ENCODE measurements around the gene PPP1R1B. TPM values are rescaled to one million over a fixed set of nuclear protein-coding genes. Genes with fewer than 3 reads are reported as not detected.

PPP1R1B gene
- total and polyA plus RNA-seq, 9 of the 15 experiments (the other 6 are each of a cell fraction or from before 2014, with no cell fraction given), result 0.07 to 0.18 (median 0.10) TPM; not detected in 4

DNA sequence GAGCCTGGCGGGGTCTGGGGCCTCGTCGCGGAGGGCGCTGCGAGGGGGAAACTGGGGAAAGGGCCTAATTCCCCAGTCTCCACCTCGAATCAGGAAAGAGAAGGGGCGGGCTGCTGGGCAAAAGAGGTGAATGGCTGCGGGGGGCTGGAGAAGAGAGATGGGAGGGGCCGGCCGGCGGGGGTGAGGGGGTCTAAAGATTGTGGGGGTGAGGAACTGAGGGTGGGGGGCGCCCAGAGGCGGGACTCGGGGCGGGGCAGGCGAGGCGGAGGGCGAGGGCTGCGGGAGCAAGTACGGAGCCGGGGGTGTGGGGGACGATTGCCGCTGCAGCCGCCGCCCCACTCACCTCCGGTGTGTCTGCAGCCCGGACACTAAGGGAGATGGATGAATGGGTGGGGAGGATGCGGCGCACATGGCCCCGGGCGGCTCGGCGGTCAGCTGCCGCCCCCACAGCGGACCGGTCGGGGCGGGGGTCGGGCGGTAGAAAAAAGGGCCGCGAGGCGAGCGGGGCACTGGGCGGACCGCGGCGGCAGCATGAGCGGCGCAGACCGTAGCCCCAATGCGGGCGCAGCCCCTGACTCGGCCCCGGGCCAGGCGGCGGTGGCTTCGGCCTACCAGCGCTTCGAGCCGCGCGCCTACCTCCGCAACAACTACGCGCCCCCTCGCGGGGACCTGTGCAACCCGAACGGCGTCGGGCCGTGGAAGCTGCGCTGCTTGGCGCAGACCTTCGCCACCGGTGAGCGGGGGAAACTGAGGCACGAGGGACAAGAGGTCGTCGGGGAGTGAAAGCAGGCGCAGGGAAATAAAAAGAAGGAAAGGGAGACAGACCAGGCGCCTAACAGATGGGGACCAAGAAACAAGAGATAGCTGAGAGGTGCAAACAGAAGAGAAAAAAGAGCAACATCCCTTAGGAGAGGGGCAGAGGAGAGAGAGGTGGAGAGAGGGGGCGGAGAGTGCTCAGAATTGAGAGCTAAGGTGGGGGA, 41.5 kb downstream of the PPP1R1B start, which contains the start of gene PNMT (continued):
- TF ChIP-seq AFF4 (CRISPR knock-in tag; IDR thresholded peaks at IDR 0.05) (peak; percentile 38; the same call in 1 of the 2 replicates), ZFP91 (CRISPR knock-in tag; IDR thresholded peaks at IDR 0.05) (no peak), FOXM1 (IDR thresholded peaks at IDR 0.05; ENCODE audit: low read depth) (no peak), FOXM1 (CRISPR knock-in tag; IDR thresholded peaks at IDR 0.05; ENCODE audit: low read depth) (no peak), NR2F6 (CRISPR knock-in tag; IDR thresholded peaks at IDR 0.05) (no peak), ZNF778 (CRISPR knock-in tag; IDR thresholded peaks at IDR 0.05) (no peak), BHLHE40 (IDR thresholded peaks at IDR 0.05; ENCODE audit: low read length) (no peak; the same call in 1 of the 2 replicates), SMAD1 (IDR thresholded peaks at IDR 0.05; ENCODE audit: low read depth, low read length, partially characterized antibody) (no peak), ZNF707 (CRISPR knock-in tag; conservative IDR thresholded peaks at IDR 0.05) (no peak), MECOM (CRISPR knock-in tag; IDR thresholded peaks at IDR 0.05) (no peak; the same call in 1 of the 2 replicates), NELFE (IDR thresholded peaks at IDR 0.05; ENCODE audit: insufficient read depth, insufficient read length) (no peak), ZNF354B (CRISPR knock-in tag; IDR thresholded peaks at IDR 0.05) (no peak)
- TF ChIP-seq, protein P1, sequence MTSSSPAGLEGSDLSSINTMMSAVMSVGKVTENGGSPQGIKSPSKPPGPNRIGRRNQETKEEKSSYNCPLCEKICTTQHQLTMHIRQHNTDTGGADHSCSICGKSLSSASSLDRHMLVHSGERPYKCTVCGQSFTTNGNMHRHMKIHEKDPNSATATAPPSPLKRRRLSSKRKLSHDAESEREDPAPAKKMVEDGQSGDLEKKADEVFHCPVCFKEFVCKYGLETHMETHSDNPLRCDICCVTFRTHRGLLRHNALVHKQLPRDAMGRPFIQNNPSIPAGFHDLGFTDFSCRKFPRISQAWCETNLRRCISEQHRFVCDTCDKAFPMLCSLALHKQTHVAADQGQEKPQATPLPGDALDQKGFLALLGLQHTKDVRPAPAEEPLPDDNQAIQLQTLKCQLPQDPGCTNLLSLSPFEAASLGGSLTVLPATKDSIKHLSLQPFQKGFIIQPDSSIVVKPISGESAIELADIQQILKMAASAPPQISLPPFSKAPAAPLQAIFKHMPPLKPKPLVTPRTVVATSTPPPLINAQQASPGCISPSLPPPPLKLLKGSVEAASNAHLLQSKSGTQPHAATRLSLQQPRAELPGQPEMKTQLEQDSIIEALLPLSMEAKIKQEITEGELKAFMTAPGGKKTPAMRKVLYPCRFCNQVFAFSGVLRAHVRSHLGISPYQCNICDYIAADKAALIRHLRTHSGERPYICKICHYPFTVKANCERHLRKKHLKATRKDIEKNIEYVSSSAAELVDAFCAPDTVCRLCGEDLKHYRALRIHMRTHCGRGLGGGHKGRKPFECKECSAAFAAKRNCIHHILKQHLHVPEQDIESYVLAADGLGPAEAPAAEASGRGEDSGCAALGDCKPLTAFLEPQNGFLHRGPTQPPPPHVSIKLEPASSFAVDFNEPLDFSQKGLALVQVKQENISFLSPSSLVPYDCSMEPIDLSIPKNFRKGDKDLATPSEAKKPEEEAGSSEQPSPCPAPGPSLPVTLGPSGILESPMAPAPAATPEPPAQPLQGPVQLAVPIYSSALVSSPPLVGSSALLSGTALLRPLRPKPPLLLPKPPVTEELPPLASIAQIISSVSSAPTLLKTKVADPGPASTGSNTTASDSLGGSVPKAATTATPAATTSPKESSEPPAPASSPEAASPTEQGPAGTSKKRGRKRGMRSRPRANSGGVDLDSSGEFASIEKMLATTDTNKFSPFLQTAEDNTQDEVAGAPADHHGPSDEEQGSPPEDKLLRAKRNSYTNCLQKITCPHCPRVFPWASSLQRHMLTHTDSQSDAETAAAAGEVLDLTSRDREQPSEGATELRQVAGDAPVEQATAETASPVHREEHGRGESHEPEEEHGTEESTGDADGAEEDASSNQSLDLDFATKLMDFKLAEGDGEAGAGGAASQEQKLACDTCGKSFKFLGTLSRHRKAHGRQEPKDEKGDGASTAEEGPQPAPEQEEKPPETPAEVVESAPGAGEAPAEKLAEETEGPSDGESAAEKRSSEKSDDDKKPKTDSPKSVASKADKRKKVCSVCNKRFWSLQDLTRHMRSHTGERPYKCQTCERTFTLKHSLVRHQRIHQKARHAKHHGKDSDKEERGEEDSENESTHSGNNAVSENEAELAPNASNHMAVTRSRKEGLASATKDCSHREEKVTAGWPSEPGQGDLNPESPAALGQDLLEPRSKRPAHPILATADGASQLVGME (CRISPR knock-in tag; IDR thresholded peaks at IDR 0.05), result peak; percentile 69
- TF ChIP-seq, protein P2, sequence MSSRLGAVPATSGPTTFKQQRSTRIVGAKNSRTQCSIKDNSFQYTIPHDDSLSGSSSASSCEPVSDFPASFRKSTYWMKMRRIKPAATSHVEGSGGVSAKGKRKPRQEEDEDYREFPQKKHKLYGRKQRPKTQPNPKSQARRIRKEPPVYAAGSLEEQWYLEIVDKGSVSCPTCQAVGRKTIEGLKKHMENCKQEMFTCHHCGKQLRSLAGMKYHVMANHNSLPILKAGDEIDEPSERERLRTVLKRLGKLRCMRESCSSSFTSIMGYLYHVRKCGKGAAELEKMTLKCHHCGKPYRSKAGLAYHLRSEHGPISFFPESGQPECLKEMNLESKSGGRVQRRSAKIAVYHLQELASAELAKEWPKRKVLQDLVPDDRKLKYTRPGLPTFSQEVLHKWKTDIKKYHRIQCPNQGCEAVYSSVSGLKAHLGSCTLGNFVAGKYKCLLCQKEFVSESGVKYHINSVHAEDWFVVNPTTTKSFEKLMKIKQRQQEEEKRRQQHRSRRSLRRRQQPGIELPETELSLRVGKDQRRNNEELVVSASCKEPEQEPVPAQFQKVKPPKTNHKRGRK (tag; IDR thresholded peaks at IDR 0.05), result peak; percentile 66
